HG03060 (cell line): ENCODE results near the gene MAGI1.

ENCODE experiments used
- ATAC-seq: cut with Tn5 transposase; IDR thresholded peaks from one replicate; pipeline ENCODE4 v1.9.1; 2021; ENCODE audit warnings: low read depth, moderate number of reproducible peaks; ENCODE audit not compliant: unreplicated experiment

The MAGI1 gene

GRCh38 chr3:65778968-65779367, 259.8 kb downstream of the MAGI1 start:
- ATAC-seq: no peak

GRCh38 chr3:65777050-65777449, 261.7 kb downstream of the MAGI1 start:
- no peak for ATAC-seq

- no peak for ATAC-seq
These were observed 262.2 kb downstream of the MAGI1 start for GRCh38 chr3:65776494-65776893.

GRCh38 chr3:65776081-65776480, 262.6 kb downstream of the MAGI1 start:
- no peak for ATAC-seq

- ATAC-seq: no peak
These were observed 266.0 kb downstream of the MAGI1 start for GRCh38 chr3:65772758-65773157.

GRCh38 chr3:65767551-65767950, 271.2 kb downstream of the MAGI1 start:
- no peak for ATAC-seq

GRCh38 chr3:65762235-65762580, 276.5 kb downstream of the MAGI1 start:
- no peak for ATAC-seq

- no peak for ATAC-seq
These were observed 277.1 kb downstream of the MAGI1 start for GRCh38 chr3:65761446-65762234.

- no peak for ATAC-seq
These were observed 279.7 kb downstream of the MAGI1 start for GRCh38 chr3:65758876-65759598.

GRCh38 chr3:65758438-65758837, 280.3 kb downstream of the MAGI1 start:
- no peak for ATAC-seq

- no peak for ATAC-seq
These were observed 286.1 kb downstream of the MAGI1 start for GRCh38 chr3:65752636-65753035.

- no peak for ATAC-seq
These were observed 287.5 kb downstream of the MAGI1 start for GRCh38 chr3:65751123-65751700.

GRCh38 chr3:65749066-65749465, 289.7 kb downstream of the MAGI1 start:
- no peak for ATAC-seq

GRCh38 chr3:65748326-65748725, 290.4 kb downstream of the MAGI1 start:
- ATAC-seq: no peak

GRCh38 chr3:65746848-65747247, 291.9 kb downstream of the MAGI1 start:
- no peak for ATAC-seq

GRCh38 chr3:65745306-65745705, 293.4 kb downstream of the MAGI1 start:
- no peak for ATAC-seq

- no peak for ATAC-seq
These were observed 295.8 kb downstream of the MAGI1 start for GRCh38 chr3:65742914-65743313.

GRCh38 chr3:65741540-65741939, 297.2 kb downstream of the MAGI1 start:
- ATAC-seq: no peak

- no peak for ATAC-seq
These were observed 298.7 kb downstream of the MAGI1 start for GRCh38 chr3:65739901-65740541.

GRCh38 chr3:65734792-65735191, 303.9 kb downstream of the MAGI1 start:
- ATAC-seq: no peak

- ATAC-seq: no peak
These were observed 304.3 kb downstream of the MAGI1 start for GRCh38 chr3:65734382-65734781.
